KOPT-K1 (cell line): ENCODE data around the gene TTC21B.
"Not testable (repeated sequence)": the region's sequence is repeated elsewhere in the genome, so short reads cannot be mapped to it uniquely, and the experiment has no call there.

Source experiments
- H3K27ac ChIP-seq: fragments of 200-600 bp; sonication (generic); 2 replicates; pipeline ENCODE4 v1.5.1; 2016; ENCODE audit warnings: antibody characterized with exemption, mild to moderate bottlenecking, low read depth, low read length; ENCODE audit not compliant: poor library complexity, severe bottlenecking
- H3K36me3 ChIP-seq: fragments of 200-600 bp; sonication (generic); 2 replicates; pipeline ENCODE4 v1.5.1; 2017; ENCODE audit warnings: antibody characterized with exemption, mild to moderate bottlenecking, low read length, moderate library complexity; ENCODE audit not compliant: insufficient read depth
- H3K9me3 ChIP-seq: fragments of 200-600 bp; sonication (generic); 2 replicates; pipeline ENCODE4 v1.5.1; 2017; ENCODE audit warnings: antibody characterized with exemption, low read length, mild to moderate bottlenecking; ENCODE audit not compliant: insufficient read depth, poor library complexity, severe bottlenecking

TTC21B gene

DNA sequence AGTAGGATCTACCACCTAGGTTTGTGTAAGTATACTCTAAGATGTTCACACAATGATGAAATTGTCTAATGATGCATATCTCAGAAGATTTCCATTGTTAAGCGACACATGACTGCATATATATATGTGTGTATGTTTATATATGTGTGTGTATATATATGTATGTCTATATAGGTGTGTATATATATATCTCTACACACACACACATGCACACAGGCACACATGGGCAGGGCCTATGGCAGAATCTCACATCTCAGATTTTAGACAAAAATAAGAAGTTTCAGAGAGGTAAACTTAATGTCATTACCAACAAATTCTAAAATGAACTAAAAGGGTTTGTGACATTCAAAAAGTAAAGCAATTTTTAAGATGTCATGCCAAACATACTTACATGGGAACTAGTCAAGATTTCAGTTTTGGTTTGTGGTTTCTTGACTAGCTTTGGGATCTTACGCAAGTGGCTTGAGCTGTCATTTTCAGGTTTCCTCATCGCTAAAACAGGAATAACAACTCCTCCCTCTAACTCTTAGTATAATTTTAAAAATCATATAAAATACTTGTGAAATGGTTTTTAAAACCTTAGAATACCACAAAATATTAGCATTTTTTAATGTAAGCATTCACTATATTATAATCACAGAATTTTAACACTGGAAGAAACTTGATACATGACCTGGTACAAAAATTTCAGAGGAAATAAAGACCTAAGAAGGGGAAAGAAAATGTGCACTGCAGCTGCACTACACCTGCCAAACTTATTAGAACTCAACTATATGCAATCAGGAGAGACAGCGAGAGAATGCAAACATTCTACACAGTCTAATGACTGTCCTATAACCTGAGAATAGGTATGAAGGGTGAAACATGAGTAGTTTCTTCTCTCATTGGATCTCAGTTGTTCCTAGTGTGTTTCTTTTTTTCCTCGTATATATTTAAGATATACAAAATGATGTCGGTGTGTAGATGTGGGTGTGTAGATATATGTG, 75.7 kb downstream of the TTC21B start:
- no peaks in the 10 kb centered on the region for H3K9me3 ChIP-seq
- H3K36me3 ChIP-seq: peaks cover 58% of the 10 kb centered on the region
- H3K27ac ChIP-seq: no peak overlapping the region

- H3K27ac ChIP-seq: no peak overlapping the region
- no peaks in the 10 kb centered on the region for H3K9me3 ChIP-seq
- peaks cover 47% of the 10 kb centered on the region for H3K36me3 ChIP-seq
These were observed 76.9 kb downstream of the TTC21B start for GRCh38 chr2:165876712-165877111.

DNA sequence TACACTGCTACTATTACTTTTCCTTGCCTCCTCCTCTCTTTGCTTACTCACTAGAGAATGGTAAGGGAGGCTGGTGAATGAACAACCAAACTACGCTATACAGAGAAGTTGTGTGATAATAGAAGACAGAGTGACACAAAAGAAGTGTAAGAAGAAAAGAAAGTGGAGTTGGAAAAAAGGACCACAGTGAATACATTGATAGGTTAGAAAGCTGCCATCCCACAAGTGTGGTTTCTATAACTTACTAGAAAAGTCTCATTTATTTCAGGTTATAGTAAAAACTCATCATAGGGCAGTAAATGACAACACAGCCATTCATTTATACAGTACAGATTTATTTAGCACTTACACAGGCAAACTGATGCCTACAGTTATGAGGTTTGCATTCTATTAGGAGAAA, 77.3 kb downstream of the TTC21B start:
- H3K9me3 ChIP-seq: no peaks in the 10 kb centered on the region
- no peak overlapping the region for H3K27ac ChIP-seq
- H3K36me3 ChIP-seq: peaks cover 43% of the 10 kb centered on the region

DNA sequence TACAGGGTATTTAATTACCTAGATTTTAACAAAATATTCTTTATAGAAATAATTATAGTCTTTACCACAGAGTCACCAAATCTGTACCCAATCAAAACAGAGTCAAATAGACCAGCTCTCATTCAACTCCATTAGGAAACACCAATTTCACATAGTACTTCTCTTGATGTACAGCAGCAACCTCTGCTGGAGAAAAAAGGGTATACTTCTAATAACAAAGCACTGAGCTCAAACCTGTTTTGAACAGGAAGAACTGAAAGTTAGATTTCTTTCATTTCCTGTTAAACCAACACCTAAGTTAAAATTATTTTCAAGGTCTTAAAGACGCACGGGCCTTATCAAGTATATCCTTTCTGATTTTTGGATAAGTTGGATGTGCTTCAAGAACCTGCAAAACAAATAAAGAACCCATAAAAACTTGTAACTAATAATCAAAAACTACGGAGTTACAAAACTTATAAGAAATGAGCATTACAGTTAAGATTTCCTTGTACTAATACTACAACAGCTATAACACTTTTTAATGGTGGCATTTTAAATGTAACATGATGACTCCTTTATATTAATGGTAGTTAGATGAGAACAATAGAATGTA, 79.0 kb downstream of the TTC21B start:
- Histone ChIP-seq H3K27ac (no peak overlapping the region), H3K36me3 (peaks cover 27% of the 10 kb centered on the region), H3K9me3 (no peaks in the 10 kb centered on the region)

- no peak overlapping the region for H3K27ac ChIP-seq
- H3K9me3 ChIP-seq: no peaks in the 10 kb centered on the region
- peaks cover 10% of the 10 kb centered on the region for H3K36me3 ChIP-seq
These were observed 81.3 kb downstream of the TTC21B start for GRCh38 chr2:165872101-165872791.

DNA sequence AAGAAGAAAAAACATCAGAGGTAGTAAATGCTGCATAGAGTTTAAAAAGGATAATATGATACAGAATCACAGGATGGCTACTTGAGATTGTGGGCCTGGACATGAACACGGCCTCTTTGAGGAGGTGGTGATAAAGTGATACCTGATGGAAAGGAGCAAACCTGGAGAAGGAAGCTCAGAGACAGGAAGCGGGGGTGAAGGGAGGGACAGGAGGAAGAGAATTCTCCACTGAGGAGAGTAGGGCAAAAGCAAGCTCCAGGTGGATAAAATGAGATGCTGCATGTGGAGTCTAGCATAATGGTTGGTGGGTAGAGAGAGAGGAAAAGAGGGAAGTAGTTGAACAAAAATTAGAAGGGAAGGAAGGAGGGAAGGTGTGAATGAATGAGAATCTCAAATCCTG, 82.6 kb downstream of the TTC21B start:
- Histone ChIP-seq H3K36me3 (peaks cover 9% of the 10 kb centered on the region; the same call in 1 of the 2 replicates), H3K9me3 (no peaks in the 10 kb centered on the region), H3K27ac (no peak overlapping the region)

- no peaks in the 10 kb centered on the region for H3K9me3 ChIP-seq
- H3K27ac ChIP-seq: no peak overlapping the region
- peaks cover 9% of the 10 kb centered on the region; the same call in 1 of the 2 replicates for H3K36me3 ChIP-seq
These were observed 83.2 kb downstream of the TTC21B start for GRCh38 chr2:165870346-165870745.

- H3K36me3 ChIP-seq: peaks cover 4% of the 10 kb centered on the region; the same call in 1 of the 2 replicates
- no peaks in the 10 kb centered on the region for H3K9me3 ChIP-seq
- no peak overlapping the region for H3K27ac ChIP-seq
These were observed 85.4 kb downstream of the TTC21B start for GRCh38 chr2:165868211-165868610.

DNA sequence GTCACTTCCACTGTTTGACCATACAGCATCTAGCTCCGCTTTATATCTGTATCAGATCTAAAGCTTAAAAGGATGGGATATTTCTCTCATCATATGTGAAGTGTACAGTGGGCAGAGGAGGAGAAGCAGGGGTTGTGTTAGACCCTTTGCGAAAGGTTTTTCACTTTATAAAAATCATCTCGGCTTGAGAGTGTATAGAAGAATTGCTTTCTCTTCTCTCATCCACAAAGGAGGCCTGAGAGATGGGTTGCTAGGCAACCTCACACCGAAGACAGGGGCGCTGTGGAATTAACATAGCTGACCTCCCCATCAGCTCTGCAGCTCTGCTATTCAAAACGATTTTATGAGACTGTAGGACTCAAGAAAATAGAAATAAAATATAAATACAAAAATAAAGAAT, 89.3 kb downstream of the TTC21B start:
- H3K36me3 ChIP-seq: 0 out of 2 replicates have a peak, but pooled peaks cover 4% of the 10 kb centered on the region
- no peak overlapping the region for H3K27ac ChIP-seq

GRCh38 chr2:165863810-165864261, 89.7 kb downstream of the TTC21B start:
- Histone ChIP-seq H3K9me3 (peaks cover 19% of the 10 kb centered on the region), H3K27ac (no peak overlapping the region), H3K36me3 (0 out of 2 replicates have a peak, but pooled peaks cover 1% of the 10 kb centered on the region)

More for the DNA sequence above, 89.3 kb downstream of the TTC21B start:
- H3K9me3 ChIP-seq: peaks cover 18% of the 10 kb centered on the region

- not testable (repeated sequence) for H3K36me3 ChIP-seq, H3K27ac ChIP-seq
- peaks cover 19% of the 10 kb centered on the region for H3K9me3 ChIP-seq
These were observed 92.5 kb downstream of the TTC21B start for GRCh38 chr2:165861083-165861482.

GRCh38 chr2:165859723-165860122, 93.9 kb downstream of the TTC21B start:
- H3K36me3 ChIP-seq, H3K27ac ChIP-seq: not testable (repeated sequence)
- peaks cover 19% of the 10 kb centered on the region for H3K9me3 ChIP-seq

GRCh38 chr2:165857876-165858275, 95.7 kb downstream of the TTC21B start:
- Histone ChIP-seq H3K36me3 (no peaks in the 10 kb centered on the region), H3K9me3 (peaks cover 32% of the 10 kb centered on the region), H3K27ac (no peak overlapping the region)

- no peaks in the 10 kb centered on the region for H3K36me3 ChIP-seq
- no peak overlapping the region for H3K27ac ChIP-seq
- peaks cover 20% of the 10 kb centered on the region for H3K9me3 ChIP-seq
These were observed 101.2 kb downstream of the TTC21B start for GRCh38 chr2:165852394-165852793.

DNA sequence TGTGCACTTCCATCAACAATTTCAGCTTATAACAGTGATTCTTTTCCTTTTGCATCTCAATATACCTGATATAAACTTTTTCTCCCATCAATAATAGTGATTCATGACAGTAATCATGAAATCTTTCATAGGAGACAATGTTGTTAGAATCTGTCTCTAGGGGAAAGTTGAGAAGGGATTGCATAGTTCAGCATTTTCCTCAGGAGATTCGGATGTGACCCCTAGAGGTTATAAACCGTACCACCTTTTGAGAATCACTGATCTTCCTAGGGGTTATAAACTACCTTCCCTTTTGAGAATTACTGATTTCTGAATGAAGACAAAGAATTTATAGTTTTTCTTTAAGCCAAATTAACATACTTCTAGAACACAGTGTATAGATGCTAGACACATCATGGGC, 106.6 kb downstream of the TTC21B start:
- H3K9me3 ChIP-seq: no peaks in the 10 kb centered on the region
- no peaks in the 10 kb centered on the region for H3K36me3 ChIP-seq
- H3K27ac ChIP-seq: no peak overlapping the region
